Posterior cingulate gyrus (tissue), 11 donors: ENCODE data around the gene BOD1L1.
"Not testable (repeated sequence)": the region's sequence is repeated elsewhere in the genome, so short reads cannot be mapped to it uniquely, and the experiment has no call there.

Source experiments
- DNase-seq, 10 donors: peaks; one replicate each; pipeline versions ENCODE4 v3.0.0 to v3.0.0-alpha.2; 2020 to 2021; ENCODE audit warnings: mixed read lengths in 3 of 10
- intact Hi-C: fragments of 100-400 bp; cut with DNase I; formaldehyde crosslinking; loops from one replicate; pipeline ENCODE4 v1.15.1; 2023

The BOD1L1 gene

GRCh38 chr4:13562876-13563275, 64.6 kb downstream of the BOD1L1 start:
- no peak for DNase-seq
- intact Hi-C loops, result no loop called here

- intact Hi-C loops, result no loop called here
Observed at GRCh38 chr4:13561673-13562072, 65.9 kb downstream of the BOD1L1 start.

GRCh38 chr4:13560111-13560510, 67.4 kb downstream of the BOD1L1 start:
- DNase-seq, intact Hi-C loops: not testable (repeated sequence)

More at GRCh38 chr4:13561673-13562072, 65.9 kb downstream of the BOD1L1 start:
- no peak for DNase-seq

GRCh38 chr4:13559413-13559812, 68.1 kb downstream of the BOD1L1 start:
- no peak for DNase-seq
- intact Hi-C loops, result no loop called here

- DNase-seq, result no peak
- intact Hi-C loops, result no loop called here
Observed at GRCh38 chr4:13558881-13559280, 68.6 kb downstream of the BOD1L1 start.

- intact Hi-C loops, result no loop called here
Observed at GRCh38 chr4:13555325-13555724, 72.2 kb downstream of the BOD1L1 start.

GRCh38 chr4:13553081-13553480, 74.4 kb downstream of the BOD1L1 start:
- intact Hi-C loops, result no loop called here
- DNase-seq, result no peak

More at GRCh38 chr4:13555325-13555724, 72.2 kb downstream of the BOD1L1 start:
- no peak for DNase-seq

GRCh38 chr4:13548984-13549546, 78.5 kb downstream of the BOD1L1 start:
- intact Hi-C loops, result loop anchor here (2.0 to 10.0 kb wide), 3 partner anchors 64 to 820 kb away; partner anchors contain the start of gene RAB28
- DNase-seq, result peak in 9 of 10 donors; percentile 52 to 95 (median 82)

GRCh38 chr4:13548059-13548983, 79.2 kb downstream of the BOD1L1 start:
- DNase-seq, result no peak
- intact Hi-C loops, result loop anchor here (2.0 to 10.0 kb wide), 3 partner anchors 64 to 820 kb away; partner anchors contain the start of gene RAB28

- intact Hi-C loops, result loop anchor here (2.0 to 10.0 kb wide), 3 partner anchors 63 to 819 kb away; partner anchors contain the start of gene RAB28
- peak in 1 of 10 donors; percentile 55 for DNase-seq
Observed at GRCh38 chr4:13547485-13548041, 80.0 kb downstream of the BOD1L1 start.

- intact Hi-C loops, result loop anchor here (10.0 kb wide), 1 partner anchor 62 kb away; the partner anchor contains the start of gene RAB28
- peak in 2 of 10 donors; percentile 59 to 82 for DNase-seq
Observed at GRCh38 chr4:13546941-13547484, 80.5 kb downstream of the BOD1L1 start.

GRCh38 chr4:13546142-13546940, 81.2 kb downstream of the BOD1L1 start:
- DNase-seq, result no peak
- intact Hi-C loops, result loop anchor here (10.0 kb wide), 1 partner anchor 62 kb away; the partner anchor contains the start of gene RAB28

GRCh38 chr4:13545394-13545808, 82.1 kb downstream of the BOD1L1 start:
- no peak for DNase-seq
- intact Hi-C loops, result loop anchor here (10.0 kb wide), 1 partner anchor 61 kb away; the partner anchor contains the start of gene RAB28

GRCh38 chr4:13544606-13545393, 82.7 kb downstream of the BOD1L1 start:
- intact Hi-C loops, result loop anchor here (10.0 kb wide), 1 partner anchor 60 kb away; the partner anchor contains the start of gene RAB28
- peak in 5 of 10 donors; percentile 21 to 87 (median 46) for DNase-seq

- peak in 1 of 10 donors; percentile 74 for DNase-seq
- intact Hi-C loops, result loop anchor here (10.0 kb wide), 1 partner anchor 59 kb away; the partner anchor contains the start of gene RAB28
Observed at GRCh38 chr4:13543839-13544605, 83.5 kb downstream of the BOD1L1 start, which contains the start of gene NKX3-2. Gene NKX3-2, minus strand, starts transcription at chr4:13544508. Its CDS starts 94 bp downstream, at chr4:13544414.

- DNase-seq, result peak in 1 of 10 donors; percentile 55
- intact Hi-C loops, result loop anchor here (10.0 kb wide), 1 partner anchor 58 kb away; the partner anchor contains the start of gene RAB28
Observed at GRCh38 chr4:13543032-13543838, 84.3 kb downstream of the BOD1L1 start.

GRCh38 chr4:13542577-13543031, 84.9 kb downstream of the BOD1L1 start:
- DNase-seq, result peak in 2 of 10 donors; percentile 50 to 79
- intact Hi-C loops, result loop anchor here (10.0 kb wide), 1 partner anchor 58 kb away; the partner anchor contains the start of gene RAB28
